HTR-8/SVneo (cell line): Measurements from ENCODE around the gene SLC7A6.
"Not testable (repeated sequence)": the region's sequence is repeated elsewhere in the genome, so short reads cannot be mapped to it uniquely, and the experiment has no call there.

Experiments
- DNase-seq: peaks from one replicate; pipeline ENCODE4 v3.0.0; 2011; ENCODE audit warnings: low spot score, mixed read lengths; ENCODE audit not compliant: insufficient read length
- FAIRE-seq: peaks from 2 replicates; lab custom pipeline; 2011; peaks lifted over from hg19 to GRCh38; lab: Jason Lieb, UNC

SLC7A6 gene

GRCh38 chr16:68279726-68280558, 15.6 kb downstream of the SLC7A6 start:
- FAIRE-seq (no peak), DNase-seq (no peak)

- no peak for DNase-seq
- no peak for FAIRE-seq
These were observed 17.2 kb downstream of the SLC7A6 start for GRCh38 chr16:68281368-68282063.

GRCh38 chr16:68282064-68282452, 17.7 kb downstream of the SLC7A6 start:
- no peak for DNase-seq
- FAIRE-seq, result no peak

GRCh38 chr16:68283346-68283745, 19.0 kb downstream of the SLC7A6 start:
- FAIRE-seq (no peak), DNase-seq (no peak)

GRCh38 chr16:68283801-68284598, 19.7 kb downstream of the SLC7A6 start:
- no peak for DNase-seq
- FAIRE-seq, result no peak

- no peak for FAIRE-seq
These were observed 20.5 kb downstream of the SLC7A6 start for GRCh38 chr16:68284847-68285246.

GRCh38 chr16:68285683-68286082, 21.4 kb downstream of the SLC7A6 start:
- DNase-seq, result no peak
- FAIRE-seq, result no peak

More at GRCh38 chr16:68284847-68285246, 20.5 kb downstream of the SLC7A6 start:
- no peak for DNase-seq

- no peak for DNase-seq
- FAIRE-seq, result no peak
These were observed 22.1 kb downstream of the SLC7A6 start for GRCh38 chr16:68286153-68287074.

- DNase-seq (peak; percentile 64), FAIRE-seq (no peak)
These were observed 23.2 kb downstream of the SLC7A6 start for GRCh38 chr16:68287276-68288251.

- DNase-seq (no peak), FAIRE-seq (no peak)
These were observed 23.9 kb downstream of the SLC7A6 start for GRCh38 chr16:68288252-68288650.

- not testable (repeated sequence) for DNase-seq, FAIRE-seq
These were observed 24.5 kb downstream of the SLC7A6 start for GRCh38 chr16:68288796-68289195.

- no peak for DNase-seq
- FAIRE-seq, result no peak
These were observed 24.9 kb downstream of the SLC7A6 start for GRCh38 chr16:68289202-68289601.

GRCh38 chr16:68289621-68290329, 25.4 kb downstream of the SLC7A6 start:
- no peak for FAIRE-seq

GRCh38 chr16:68290450-68290849, 26.1 kb downstream of the SLC7A6 start:
- no peak for FAIRE-seq
- no peak for DNase-seq

More at GRCh38 chr16:68289621-68290329, 25.4 kb downstream of the SLC7A6 start:
- no peak for DNase-seq

GRCh38 chr16:68291227-68291626, 26.9 kb downstream of the SLC7A6 start:
- FAIRE-seq (no peak), DNase-seq (no peak)

- DNase-seq (no peak), FAIRE-seq (no peak)
These were observed 28.1 kb downstream of the SLC7A6 start for GRCh38 chr16:68292425-68292824.

GRCh38 chr16:68296291-68296690, 32.0 kb downstream of the SLC7A6 start:
- DNase-seq (no peak), FAIRE-seq (no peak)

GRCh38 chr16:68296693-68297092, 32.4 kb downstream of the SLC7A6 start:
- DNase-seq, result no peak
- FAIRE-seq, result no peak
